ENCODE data around the gene GRK5. TPM values are rescaled to one million over a fixed set of nuclear protein-coding genes. Genes with fewer than 3 reads are reported as not detected.
A peak's percentile ranks its signal among the peaks of the same experiment; 100 is the strongest.

Gene GRK5
- total and polyA plus RNA-seq, 2 donors from 2014 or later: 7.3 to 18.7 TPM

GRCh38 chr10:119466076-119466475 is 258.7 kb downstream of the GRK5 start:
- TF ChIP-seq CTCF (IDR thresholded peaks at IDR 0.05; ENCODE audit: borderline replicate concordance, extremely low read depth, insufficient read depth): no peak
- peaks cover 0 to 12% (median 10%) of the 10 kb centered on the region in 3 donors for H3K4me1 ChIP-seq (ENCODE audit: control insufficient read depth in 2 of 3, insufficient read depth in 2 of 3, low read depth in 1 of 3, low read length in 3 of 3)
- FAIRE-seq (no peak), DNase-seq (peak in 1 of 5 donors; percentile 66)
- no peaks in the 10 kb centered on the region for H3K9me3 ChIP-seq (ENCODE audit: control insufficient read depth in 2 of 3, insufficient read depth in 1 of 3, low read length in 3 of 3)
- H3K36me3 ChIP-seq (ENCODE audit: control insufficient read depth in 2 of 3, insufficient read depth in 3 of 3, low read length in 3 of 3): no peaks in the 10 kb centered on the region
- H3K27ac ChIP-seq (ENCODE audit: low read depth in 2 of 2, low read length in 2 of 2): no peak overlapping the region
- H3K9ac ChIP-seq (ENCODE audit: low read length in 3 of 3): no peak overlapping the region
- H3K4me3 ChIP-seq (ENCODE audit: low read length in 3 of 3): no peak overlapping the region
- intact Hi-C loops (cut with DNase I): no loop called here
- no peaks in the 10 kb centered on the region for H3K27me3 ChIP-seq (ENCODE audit: control insufficient read depth, insufficient read depth, low read length)

- H3K4me1 ChIP-seq (ENCODE audit: control insufficient read depth in 2 of 3, insufficient read depth in 2 of 3, low read depth in 1 of 3, low read length in 3 of 3): peaks cover 0 to 10% (median 7%) of the 10 kb centered on the region in 3 donors
- H3K9ac ChIP-seq (ENCODE audit: low read length in 3 of 3): no peak overlapping the region
- no peak for FAIRE-seq
- TF ChIP-seq CTCF (IDR thresholded peaks at IDR 0.05; ENCODE audit: borderline replicate concordance, extremely low read depth, insufficient read depth): no peak
- intact Hi-C loops (cut with DNase I): no loop called here
- DNase-seq: peak in 1 of 5 donors; percentile 76
- H3K4me3 ChIP-seq (ENCODE audit: low read length in 3 of 3): no peak overlapping the region
- H3K36me3 ChIP-seq (ENCODE audit: control insufficient read depth in 2 of 3, insufficient read depth in 3 of 3, low read length in 3 of 3): no peaks in the 10 kb centered on the region
- H3K27ac ChIP-seq (ENCODE audit: low read depth in 2 of 2, low read length in 2 of 2): no peak overlapping the region
- no peaks in the 10 kb centered on the region for H3K9me3 ChIP-seq (ENCODE audit: control insufficient read depth in 2 of 3, insufficient read depth in 1 of 3, low read length in 3 of 3)
- no peaks in the 10 kb centered on the region for H3K27me3 ChIP-seq (ENCODE audit: control insufficient read depth, insufficient read depth, low read length)
These were observed 259.3 kb downstream of the GRK5 start for GRCh38 chr10:119466655-119467054.

- H3K27ac ChIP-seq (ENCODE audit: low read depth in 2 of 2, low read length in 2 of 2): no peak overlapping the region
- no peak for DNase-seq
- FAIRE-seq: no peak
- no peaks in the 10 kb centered on the region for H3K4me1 ChIP-seq (ENCODE audit: control insufficient read depth in 2 of 3, insufficient read depth in 2 of 3, low read depth in 1 of 3, low read length in 3 of 3)
- no peak overlapping the region for H3K9ac ChIP-seq (ENCODE audit: low read length in 3 of 3)
- no peaks in the 10 kb centered on the region for H3K36me3 ChIP-seq (ENCODE audit: control insufficient read depth in 2 of 3, insufficient read depth in 3 of 3, low read length in 3 of 3)
- intact Hi-C loops (cut with DNase I): no loop called here
- H3K9me3 ChIP-seq (ENCODE audit: control insufficient read depth in 2 of 3, insufficient read depth in 1 of 3, low read length in 3 of 3): no peaks in the 10 kb centered on the region
- TF ChIP-seq CTCF (IDR thresholded peaks at IDR 0.05; ENCODE audit: borderline replicate concordance, extremely low read depth, insufficient read depth): no peak
- no peaks in the 10 kb centered on the region for H3K27me3 ChIP-seq (ENCODE audit: control insufficient read depth, insufficient read depth, low read length)
- no peak overlapping the region for H3K4me3 ChIP-seq (ENCODE audit: low read length in 3 of 3)
These were observed 261.4 kb downstream of the GRK5 start for GRCh38 chr10:119468542-119469324.
